OCI-LY3 (cell line): ENCODE results near the gene MAPK12.

Experiments
- EZH2phosphoT487 ChIP-seq: fragments of 200-600 bp; shearing (Covaris generic); IDR thresholded peaks from 2 replicates; pipeline ENCODE4 v1.6.1; 2018; ENCODE audit warnings: antibody characterized with exemption, mixed run types, low read depth
- TF ChIP-seq, protein P1 (sequence below): fragments of 200-600, 300-600 bp; sonication (generic); IDR thresholded peaks from 2 replicates; pipeline ENCODE4 v1.5.1; 2014; ENCODE audit warnings: antibody characterized with exemption, low read length, low read depth

DNA sequence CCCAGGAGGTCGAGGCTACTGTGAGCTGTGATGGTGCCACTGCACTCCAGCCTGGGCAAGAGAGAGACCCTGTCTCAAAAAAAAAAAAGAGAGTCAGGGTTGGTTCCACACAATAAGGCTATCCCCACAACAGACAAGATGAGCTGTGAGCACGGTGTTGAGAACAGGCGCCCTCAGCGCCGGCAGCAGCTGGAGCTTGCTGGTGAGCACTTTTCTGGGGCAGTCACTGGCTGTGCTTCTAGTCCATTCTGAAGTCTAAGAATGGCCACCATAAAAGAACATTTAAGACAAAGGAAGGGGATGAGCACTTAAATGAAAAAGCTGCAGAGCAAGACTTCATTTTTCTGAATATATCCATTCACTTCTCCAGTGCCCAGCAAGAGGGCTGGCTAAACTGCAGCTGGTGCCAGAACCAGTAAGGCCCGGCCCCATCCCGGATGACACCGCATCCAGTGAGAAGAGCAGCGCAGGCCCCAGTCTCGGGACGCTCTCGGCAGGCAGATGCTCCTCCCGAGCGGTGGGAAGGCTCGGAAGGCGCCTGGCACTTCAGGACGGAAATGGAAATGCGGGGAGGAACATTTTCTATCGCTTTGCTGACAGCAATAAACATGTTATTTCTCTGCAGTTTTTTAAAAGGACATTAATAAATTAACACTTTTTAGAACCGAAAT is 28.9 kb downstream of the MAPK12 start:
- TF ChIP-seq, protein P1, sequence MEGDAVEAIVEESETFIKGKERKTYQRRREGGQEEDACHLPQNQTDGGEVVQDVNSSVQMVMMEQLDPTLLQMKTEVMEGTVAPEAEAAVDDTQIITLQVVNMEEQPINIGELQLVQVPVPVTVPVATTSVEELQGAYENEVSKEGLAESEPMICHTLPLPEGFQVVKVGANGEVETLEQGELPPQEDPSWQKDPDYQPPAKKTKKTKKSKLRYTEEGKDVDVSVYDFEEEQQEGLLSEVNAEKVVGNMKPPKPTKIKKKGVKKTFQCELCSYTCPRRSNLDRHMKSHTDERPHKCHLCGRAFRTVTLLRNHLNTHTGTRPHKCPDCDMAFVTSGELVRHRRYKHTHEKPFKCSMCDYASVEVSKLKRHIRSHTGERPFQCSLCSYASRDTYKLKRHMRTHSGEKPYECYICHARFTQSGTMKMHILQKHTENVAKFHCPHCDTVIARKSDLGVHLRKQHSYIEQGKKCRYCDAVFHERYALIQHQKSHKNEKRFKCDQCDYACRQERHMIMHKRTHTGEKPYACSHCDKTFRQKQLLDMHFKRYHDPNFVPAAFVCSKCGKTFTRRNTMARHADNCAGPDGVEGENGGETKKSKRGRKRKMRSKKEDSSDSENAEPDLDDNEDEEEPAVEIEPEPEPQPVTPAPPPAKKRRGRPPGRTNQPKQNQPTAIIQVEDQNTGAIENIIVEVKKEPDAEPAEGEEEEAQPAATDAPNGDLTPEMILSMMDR = no peak
- TF ChIP-seq EZH2phosphoT487 = no peak
